HUDEP-2 (cell line): ENCODE measurements around the gene CCDC28B.
A peak's percentile ranks its signal among the peaks of the same experiment; 100 is the strongest.
"Not testable (repeated sequence)": the region's sequence is repeated elsewhere in the genome, so short reads cannot be mapped to it uniquely, and the experiment has no call there.

Source experiments
- DNase-seq, 76 experiments: peaks; one replicate each; lab custom pipeline; 2025; ENCODE audit not compliant: unreplicated experiment in 76 of 76; lab: John Stamatoyannopoulos, UW

Gene CCDC28B

DNA sequence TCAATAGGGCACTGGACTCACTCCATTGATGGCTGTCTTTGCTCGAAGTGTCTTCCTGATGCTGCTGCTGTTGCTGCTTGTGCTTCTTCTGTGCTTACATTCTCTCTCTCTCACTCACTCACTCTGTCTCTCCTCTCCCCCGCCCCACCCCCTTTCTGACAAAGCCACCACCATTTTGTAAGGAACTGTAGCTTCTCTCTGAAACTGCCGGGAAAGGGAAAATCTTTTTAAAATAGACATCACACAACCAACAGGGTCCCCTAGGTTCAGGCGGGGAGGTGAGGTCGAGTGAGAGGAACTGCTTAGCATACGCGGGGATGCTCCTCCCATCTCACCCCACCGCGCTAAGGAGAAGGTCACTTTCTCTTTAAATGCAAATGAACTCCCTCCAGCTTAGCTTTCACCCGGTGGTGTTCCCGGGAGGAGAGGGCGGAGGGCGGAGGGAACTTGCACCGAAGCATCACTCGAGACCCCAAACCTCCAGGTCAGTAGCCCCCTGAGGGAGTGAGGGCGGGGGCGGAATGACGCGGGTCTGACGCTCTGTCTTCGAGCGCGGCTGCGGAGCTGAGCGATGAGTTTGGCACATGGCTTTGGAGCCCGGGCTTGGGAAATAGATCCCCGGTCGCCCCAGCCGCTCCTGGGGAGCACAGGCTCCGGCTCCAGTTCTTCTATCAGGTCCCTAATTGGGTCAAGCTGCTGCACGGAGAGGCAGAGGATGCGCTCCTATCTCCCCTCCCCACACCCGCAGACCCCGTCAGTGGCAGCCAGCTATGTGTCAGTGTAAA lies at the start of gene CCDC28B:
Gene CCDC28B, plus strand, starts transcription at position 370 of the 785 bp plus-strand sequence. CDS start 1,341 bp downstream, outside the sequence.
- DNase-seq, result peak in 35 of 76 experiments; percentile 11 to 56 (median 28)

DNA sequence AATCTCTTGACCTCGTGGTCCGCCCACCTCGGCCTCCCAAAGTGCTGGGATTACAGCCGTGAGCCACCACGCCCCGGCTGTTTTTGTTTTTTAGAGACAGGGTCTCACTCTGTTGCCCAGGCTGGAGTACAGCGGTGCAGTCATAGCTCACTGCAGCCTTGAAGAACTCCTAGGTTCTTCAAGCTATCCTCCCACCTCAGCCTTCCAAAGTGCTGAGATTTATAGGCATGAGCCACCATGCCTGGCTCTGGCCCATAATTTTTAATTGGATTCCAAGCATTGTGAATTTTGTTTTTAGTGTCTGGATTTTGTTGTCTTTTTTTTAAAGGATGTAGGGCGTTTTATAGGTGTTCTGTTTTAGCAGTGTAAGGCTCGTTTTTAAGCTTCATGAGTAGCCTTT lies 49.5 kb upstream of the CCDC28B start:
- DNase-seq, result no peak

- no peak for DNase-seq
Observed at GRCh38 chr1:32151319-32151787, 49.0 kb upstream of the CCDC28B start.

- no peak for DNase-seq
Observed at GRCh38 chr1:32159189-32159588, 41.2 kb upstream of the CCDC28B start.

DNA sequence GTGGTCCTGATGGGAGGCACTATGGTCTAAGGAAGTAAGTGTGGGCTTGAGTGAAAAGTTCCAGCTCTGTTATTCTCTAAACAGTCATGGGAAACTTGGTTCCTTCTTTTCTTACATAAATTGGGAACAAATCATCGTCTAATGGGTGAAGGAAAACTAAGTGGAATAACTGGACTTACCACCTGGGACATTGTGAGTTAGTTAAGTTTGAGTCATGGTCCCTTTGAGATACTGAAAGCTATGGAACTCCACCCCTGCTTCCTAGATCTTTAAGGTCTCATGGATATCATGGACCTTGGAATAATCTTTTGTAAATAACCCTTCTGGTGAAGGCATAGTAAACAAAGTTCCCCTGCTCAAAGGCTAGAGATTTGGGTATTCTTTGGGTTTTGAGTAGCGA lies 37.0 kb upstream of the CCDC28B start:
- DNase-seq, result no peak

- DNase-seq, result not testable (repeated sequence)
Observed at GRCh38 chr1:32165633-32166032, 34.8 kb upstream of the CCDC28B start.

GRCh38 chr1:32170991-32171390 lies 29.4 kb upstream of the CCDC28B start:
- DNase-seq, result no peak

GRCh38 chr1:32172621-32173245 lies 27.7 kb upstream of the CCDC28B start:
- no peak for DNase-seq

DNA sequence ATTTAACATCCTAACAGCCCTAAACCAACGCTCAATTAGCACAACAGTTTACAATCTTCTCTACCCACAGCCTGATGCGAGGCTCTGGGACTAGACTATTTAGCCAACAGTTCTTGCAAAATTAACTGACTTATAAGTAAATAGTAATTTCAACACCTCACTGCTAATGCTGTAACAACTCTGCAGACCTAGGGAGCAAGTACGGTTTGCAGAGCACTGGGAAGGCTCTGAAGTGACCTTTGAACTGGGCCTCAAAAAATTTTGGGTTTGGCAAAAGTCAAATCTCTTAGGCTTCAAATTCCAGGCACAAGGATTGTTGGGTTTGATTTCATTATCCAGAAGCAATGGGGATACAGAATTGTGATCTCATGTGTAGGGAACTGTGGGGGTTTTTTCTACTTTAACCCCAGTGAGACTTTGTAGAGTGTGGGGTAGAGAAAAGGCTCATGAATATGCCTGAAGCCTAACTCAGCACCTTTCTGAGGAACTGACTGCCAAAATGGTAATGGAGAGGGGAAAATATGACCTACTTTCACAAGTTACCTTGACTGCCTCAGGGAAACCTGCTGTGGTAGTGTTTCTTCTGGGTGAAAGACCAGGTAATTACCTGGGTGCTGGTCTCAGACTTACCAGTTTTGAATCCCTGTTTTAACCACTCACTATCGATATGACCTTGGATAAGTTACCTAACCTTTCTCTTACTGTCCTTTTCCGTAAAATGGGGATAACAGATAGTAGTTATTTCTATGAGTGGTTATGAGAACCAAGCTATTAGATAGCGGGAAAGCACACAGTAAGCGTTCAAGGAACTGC lies 21.8 kb upstream of the CCDC28B start:
- DNase-seq, result no peak

DNA sequence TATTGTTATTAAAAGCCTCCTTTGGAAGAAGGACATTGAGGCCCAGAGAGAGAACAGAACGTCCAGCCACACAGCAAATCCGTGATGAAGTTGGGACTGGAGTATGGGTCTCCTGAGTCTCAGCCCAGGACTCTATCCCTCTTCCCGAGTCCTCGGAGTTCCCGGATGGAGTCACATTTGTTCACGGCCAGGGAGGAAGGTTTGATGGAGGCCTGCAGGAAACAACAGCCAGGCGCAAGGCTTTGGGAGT lies 21.3 kb upstream of the CCDC28B start:
- no peak for DNase-seq

GRCh38 chr1:32179443-32180185 lies 20.8 kb upstream of the CCDC28B start, which contains the start of gene TXLNA:
TXLNA (plus strand) TSS chr1:32179675; CDS start chr1:32180346, 671 bp downstream.
- peak in 74 of 76 experiments; percentile 27 to 93 (median 86) for DNase-seq

- DNase-seq, result peak in 34 of 76 experiments; percentile 4 to 56 (median 30)
Observed at GRCh38 chr1:32180186-32181060, 20.0 kb upstream of the CCDC28B start.

DNA sequence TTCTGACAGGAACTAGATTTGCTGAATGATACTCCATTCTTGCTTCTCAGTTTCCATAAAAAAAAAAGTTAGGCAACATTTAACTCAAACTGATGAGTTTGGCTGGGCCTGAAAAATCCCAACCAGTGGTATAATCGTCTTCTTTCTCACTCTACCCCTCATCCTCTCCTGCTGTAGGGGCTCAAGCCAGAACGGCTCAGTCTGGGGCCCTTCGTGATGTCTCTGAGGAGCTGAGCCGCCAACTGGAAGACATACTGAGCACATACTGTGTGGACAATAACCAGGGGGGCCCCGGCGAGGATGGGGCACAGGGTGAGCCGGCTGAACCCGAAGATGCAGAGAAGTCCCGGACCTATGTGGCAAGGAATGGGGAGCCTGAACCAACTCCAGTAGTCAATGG lies 19.3 kb upstream of the CCDC28B start:
- DNase-seq, result no peak

- no peak for DNase-seq
Observed at GRCh38 chr1:32181563-32181962, 18.8 kb upstream of the CCDC28B start.

DNA sequence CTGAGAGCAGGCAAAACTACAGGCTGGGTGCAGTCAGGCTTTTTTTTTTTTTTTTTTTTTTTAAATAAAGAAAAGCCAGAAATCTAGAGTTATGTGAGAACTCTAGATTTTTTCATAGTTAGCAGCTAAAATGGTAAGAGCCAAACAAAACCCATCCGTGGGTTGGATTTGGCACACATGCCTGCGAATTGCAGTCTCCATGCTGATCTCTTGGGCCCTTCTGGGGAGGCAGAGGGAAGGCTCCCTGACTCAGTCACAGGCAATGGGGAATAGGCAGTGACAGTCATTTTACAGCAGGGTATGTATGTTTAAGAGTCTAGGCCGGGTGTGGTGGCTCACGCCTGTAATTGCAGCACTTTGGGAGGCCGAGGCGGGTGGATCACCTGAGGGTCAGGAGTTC lies 18.3 kb upstream of the CCDC28B start:
- no peak for DNase-seq

GRCh38 chr1:32184650-32185049 lies 15.7 kb upstream of the CCDC28B start:
- DNase-seq, result peak in 1 of 76 experiments; percentile 16

- DNase-seq, result no peak
Observed at GRCh38 chr1:32186077-32186476, 14.3 kb upstream of the CCDC28B start.

DNA sequence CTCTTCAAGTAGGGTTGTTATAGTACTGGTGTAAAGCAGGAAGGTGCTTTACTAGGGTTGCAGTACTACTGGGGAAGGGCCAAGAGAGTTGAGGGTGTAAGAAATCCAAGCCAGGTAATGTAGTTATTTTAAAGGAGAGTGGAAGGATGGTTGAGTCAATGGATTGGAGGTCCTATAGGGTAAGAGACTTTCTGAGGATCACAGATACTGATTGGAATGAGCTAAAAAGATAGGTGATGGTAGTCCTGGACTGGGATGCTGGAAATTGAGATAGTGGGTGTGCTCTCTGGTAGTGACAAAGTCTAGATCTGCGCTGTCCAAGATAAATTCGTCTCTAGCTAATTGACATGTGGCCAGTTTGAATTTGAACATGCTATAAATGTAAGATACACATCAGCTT lies 13.9 kb upstream of the CCDC28B start:
- no peak for DNase-seq

DNA sequence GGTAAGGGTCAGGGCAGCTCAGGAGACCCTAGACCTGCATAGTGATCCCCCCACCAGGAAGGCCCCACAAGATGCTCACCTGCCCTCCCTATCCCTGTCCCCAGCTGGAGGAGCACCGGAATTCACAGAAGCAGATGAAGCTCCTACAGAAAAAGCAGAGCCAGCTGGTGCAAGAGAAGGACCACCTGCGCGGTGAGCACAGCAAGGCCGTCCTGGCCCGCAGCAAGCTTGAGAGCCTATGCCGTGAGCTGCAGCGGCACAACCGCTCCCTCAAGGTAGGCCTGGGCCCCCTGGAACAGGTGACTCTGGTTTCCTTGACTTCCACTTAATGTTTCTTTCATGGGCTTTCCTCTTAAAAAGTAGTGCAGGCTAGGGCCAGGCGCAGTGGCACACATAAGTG lies 12.5 kb upstream of the CCDC28B start:
- no peak for DNase-seq
